Measurements from ENCODE around the gene HMGB3.

HMGB3 gene

GRCh38 chrX:150967786-150968185, 15.3 kb upstream of the HMGB3 start:
- no peak for DNase-seq (ENCODE audit: low read depth in 1 of 2, low spot score in 1 of 2)
- Histone ChIP-seq H3K27ac (replicated peaks) (no peak overlapping the region), H3K27me3 (ENCODE audit: insufficient read depth, poor library complexity, severe bottlenecking) (no peaks in the 10 kb centered on the region), H3K4me3 (replicated peaks; ENCODE audit: insufficient read depth, low read length) (no peak overlapping the region)
- TF ChIP-seq SPI1 (IDR thresholded peaks at IDR 0.05; ENCODE audit: borderline replicate concordance, low read depth) (no peak), POLR2AphosphoS5 (IDR thresholded peaks at IDR 0.05; ENCODE audit: low read depth) (no peak), CTCF (IDR thresholded peaks at IDR 0.05; ENCODE audit: insufficient read depth, low read length) (no peak), REST (IDR thresholded peaks at IDR 0.05; ENCODE audit: insufficient replicate concordance, low read depth) (no peak), GABPA (IDR thresholded peaks at IDR 0.05; ENCODE audit: low read depth) (no peak)

- H3K27ac ChIP-seq (replicated peaks) = no peak overlapping the region
- H3K27me3 ChIP-seq (ENCODE audit: insufficient read depth, poor library complexity, severe bottlenecking) = no peaks in the 10 kb centered on the region
- TF ChIP-seq POLR2AphosphoS5 (IDR thresholded peaks at IDR 0.05; ENCODE audit: low read depth) (no peak), REST (IDR thresholded peaks at IDR 0.05; ENCODE audit: insufficient replicate concordance, low read depth) (no peak), CTCF (IDR thresholded peaks at IDR 0.05; ENCODE audit: insufficient read depth, low read length) (no peak), SPI1 (IDR thresholded peaks at IDR 0.05; ENCODE audit: borderline replicate concordance, low read depth) (no peak), GABPA (IDR thresholded peaks at IDR 0.05; ENCODE audit: low read depth) (no peak)
- DNase-seq (ENCODE audit: low read depth in 1 of 2, low spot score in 1 of 2) = no peak
- no peak overlapping the region for H3K4me3 ChIP-seq (replicated peaks; ENCODE audit: insufficient read depth, low read length)
These were observed 14.0 kb upstream of the HMGB3 start for GRCh38 chrX:150968862-150969720.

- H3K4me3 ChIP-seq (replicated peaks; ENCODE audit: insufficient read depth, low read length) = no peak overlapping the region
- H3K27ac ChIP-seq (replicated peaks) = no peak overlapping the region
- no peak for DNase-seq (ENCODE audit: low read depth in 1 of 2, low spot score in 1 of 2)
- no peak for TF ChIP-seq POLR2AphosphoS5 (IDR thresholded peaks at IDR 0.05; ENCODE audit: low read depth)
- no peak for TF ChIP-seq REST (IDR thresholded peaks at IDR 0.05; ENCODE audit: insufficient replicate concordance, low read depth)
- no peak for TF ChIP-seq GABPA (IDR thresholded peaks at IDR 0.05; ENCODE audit: low read depth)
- no peak for TF ChIP-seq SPI1 (IDR thresholded peaks at IDR 0.05; ENCODE audit: borderline replicate concordance, low read depth)
- no peak for TF ChIP-seq CTCF (IDR thresholded peaks at IDR 0.05; ENCODE audit: insufficient read depth, low read length)
- no peaks in the 10 kb centered on the region for H3K27me3 ChIP-seq (ENCODE audit: insufficient read depth, poor library complexity, severe bottlenecking)
These were observed 10.7 kb upstream of the HMGB3 start for GRCh38 chrX:150972450-150972849.

All from HL-60 (cell line).